Activated CD8-positive, alpha-beta T cell treated with anti-CD3 and anti-CD28 coated beads, Interleukin-2, amount 10 ng/mL, durations not matched to agents 7 days and 5 days (primary cell): ENCODE results near the gene DISP2. TPM values are rescaled to one million over a fixed set of nuclear protein-coding genes. Genes with fewer than 3 reads are reported as not detected.
A peak's percentile ranks its signal among the peaks of the same experiment; 100 is the strongest.

Source experiments
- ATAC-seq: fragments of 150-1000 bp; cut with Tn5 transposase; one replicate; pipeline ENCODE4 v1.10.0; 2021; ENCODE audit warnings: moderate library complexity
- CTCF ChIA-PET: fragments of 350-600 bp; sonication (Branson Sonifier 250); formaldehyde crosslinking; loops from one replicate; lab custom pipeline; 2021; ENCODE audit warnings: antibody characterized with exemption; lab: Charles Lee
- POLR2A ChIA-PET: fragments of 350-600 bp; sonication (Branson Sonifier 250); formaldehyde crosslinking; loops from one replicate; lab custom pipeline; 2021; ENCODE audit warnings: antibody characterized with exemption; lab: Charles Lee
- DNase-seq: peaks from one replicate; pipeline ENCODE4 v3.0.0-alpha.2; 2020
- H3K27ac Mint-ChIP-seq: one replicate; pipeline ENCODE4 v1.8.0; 2021; ENCODE audit warnings: mild to moderate bottlenecking, mixed read lengths
- H3K27me3 Mint-ChIP-seq: one replicate; pipeline ENCODE4 v1.8.0; 2021; ENCODE audit warnings: low read depth, mixed read lengths
- H3K36me3 Mint-ChIP-seq: one replicate; pipeline ENCODE4 v1.8.0; 2021; ENCODE audit warnings: low read depth, mixed read lengths
- H3K4me1 Mint-ChIP-seq: one replicate; pipeline ENCODE4 v1.8.0; 2021; ENCODE audit warnings: low read depth, mixed read lengths
- H3K4me3 Mint-ChIP-seq: one replicate; pipeline ENCODE4 v1.8.0; 2021; ENCODE audit warnings: mild to moderate bottlenecking, mixed read lengths
- H3K9me3 Mint-ChIP-seq: one replicate; pipeline ENCODE4 v1.8.0; 2022; ENCODE audit warnings: mixed read lengths; ENCODE audit not compliant: insufficient read depth
- total RNA-seq, 2 experiments: library from RNA; stranded (reverse); gene quantifications; one replicate each; pipeline ENCODE4 v1.2.3, GENCODE V29; 2021

The DISP2 gene
- total RNA-seq, 2 experiments from 2014 or later, result 0.82 to 2.6 TPM

- no peak for DNase-seq
- no peak overlapping the region for H3K4me3 Mint-ChIP-seq
- ChIA-PET CTCF (interaction anchor here (3.2 kb wide), 1 partner anchor 11 kb away, joined by 19 read pairs; no protein-coding TSS in a partner anchor), POLR2A (no interaction called here)
- peaks cover 5% of the 10 kb centered on the region for H3K4me1 Mint-ChIP-seq
- peaks cover 6% of the 10 kb centered on the region for H3K27me3 Mint-ChIP-seq
- no peaks in the 10 kb centered on the region for H3K36me3 Mint-ChIP-seq
- ATAC-seq, result no peak
- no peak overlapping the region for H3K27ac Mint-ChIP-seq
- no peaks in the 10 kb centered on the region for H3K9me3 Mint-ChIP-seq
Measured at GRCh38 chr15:40349163-40349562, 8.9 kb upstream of the DISP2 start.

DNA sequence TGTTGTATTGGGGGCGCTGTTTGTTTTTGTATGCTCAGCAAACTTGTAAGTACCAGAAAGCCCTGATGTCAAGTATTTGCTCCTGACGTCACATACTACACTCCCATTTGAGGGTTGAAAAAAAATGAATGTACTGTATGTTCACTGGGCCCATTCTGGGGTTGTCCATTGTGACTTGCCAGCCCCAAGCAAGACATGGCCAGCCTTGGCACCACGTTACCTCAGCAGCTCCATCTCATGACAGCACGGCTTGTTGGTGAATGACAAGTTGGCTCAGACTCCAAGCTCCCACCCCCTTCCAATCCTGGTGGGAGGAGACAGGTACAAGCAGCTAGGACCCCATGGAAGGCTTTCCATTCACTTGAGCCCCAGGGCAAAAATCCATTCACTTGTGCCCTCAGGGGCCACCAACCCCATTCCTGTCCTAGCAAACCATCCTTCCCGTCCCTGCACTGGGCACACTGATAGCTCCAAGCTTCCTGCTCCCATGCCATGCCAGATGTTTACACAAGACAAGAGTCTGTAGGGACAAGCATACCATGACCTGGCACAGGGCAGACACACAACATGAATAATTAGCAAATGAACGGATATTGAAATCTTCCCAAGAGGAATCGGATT is 5.6 kb upstream of the DISP2 start:
- ATAC-seq, result no peak
- H3K27me3 Mint-ChIP-seq, result peaks cover 11% of the 10 kb centered on the region
- CTCF ChIA-PET, result interaction anchor here (1.1 to 2.1 kb wide), 4 partner anchors 9 to 88 kb away, joined by 3 to 12 read pairs (median 8); partner anchors contain the start of genes BAHD1 and CCDC9B
- DNase-seq, result no peak
- POLR2A ChIA-PET, result no interaction called here
- H3K4me3 Mint-ChIP-seq, result no peak overlapping the region
- no peaks in the 10 kb centered on the region for H3K4me1 Mint-ChIP-seq
- no peaks in the 10 kb centered on the region for H3K9me3 Mint-ChIP-seq
- H3K27ac Mint-ChIP-seq, result no peak overlapping the region
- H3K36me3 Mint-ChIP-seq, result no peaks in the 10 kb centered on the region

GRCh38 chr15:40353697-40354096 is 4.3 kb upstream of the DISP2 start:
- Mint-ChIP-seq H3K36me3 (no peaks in the 10 kb centered on the region), H3K4me3 (no peak overlapping the region), H3K4me1 (peaks cover 5% of the 10 kb centered on the region), H3K27me3 (peaks cover 11% of the 10 kb centered on the region), H3K9me3 (no peaks in the 10 kb centered on the region), H3K27ac (no peak overlapping the region)
- ATAC-seq (no peak), DNase-seq (no peak)
- CTCF ChIA-PET, result interaction anchor here (0.8 to 5.6 kb wide), 4 partner anchors 9 to 28 kb away, joined by 4 to 32 read pairs (median 16); no protein-coding TSS in a partner anchor
- POLR2A ChIA-PET, result no interaction called here

- ChIA-PET POLR2A (no interaction called here), CTCF (interaction anchor here (0.9 to 5.6 kb wide), 5 partner anchors 10 to 68 kb away, joined by 3 to 32 read pairs (median 6); partner anchors contain the start of gene IVD)
- Mint-ChIP-seq H3K4me3 (no peak overlapping the region), H3K27me3 (peaks cover 11% of the 10 kb centered on the region), H3K4me1 (peaks cover 12% of the 10 kb centered on the region), H3K27ac (no peak overlapping the region), H3K36me3 (no peaks in the 10 kb centered on the region), H3K9me3 (no peaks in the 10 kb centered on the region)
- no peak for DNase-seq
- ATAC-seq, result no peak
Measured at GRCh38 chr15:40354408-40355171, 3.4 kb upstream of the DISP2 start.

GRCh38 chr15:40355976-40356585 is 1.9 kb upstream of the DISP2 start:
- ATAC-seq (no peak), DNase-seq (no peak)
- H3K27ac Mint-ChIP-seq, result no peak overlapping the region
- no peaks in the 10 kb centered on the region for H3K36me3 Mint-ChIP-seq
- peaks cover 12% of the 10 kb centered on the region for H3K4me1 Mint-ChIP-seq
- no peaks in the 10 kb centered on the region for H3K9me3 Mint-ChIP-seq
- H3K27me3 Mint-ChIP-seq, result peaks cover 11% of the 10 kb centered on the region
- CTCF ChIA-PET, result interaction anchor here (3.2 to 5.6 kb wide), 3 partner anchors 12 to 18 kb away, joined by 19 to 32 read pairs (median 27); no protein-coding TSS in a partner anchor
- no peak overlapping the region for H3K4me3 Mint-ChIP-seq
- POLR2A ChIA-PET, result no interaction called here

- no peaks in the 10 kb centered on the region for H3K36me3 Mint-ChIP-seq
- H3K4me1 Mint-ChIP-seq, result peaks cover 12% of the 10 kb centered on the region
- CTCF ChIA-PET, result interaction anchor here (0.8 to 5.6 kb wide), 9 partner anchors 11 to 538 kb away, joined by 3 to 32 read pairs (median 3); no protein-coding TSS in a partner anchor
- no peaks in the 10 kb centered on the region for H3K9me3 Mint-ChIP-seq
- no peak for ATAC-seq
- H3K27me3 Mint-ChIP-seq, result peaks cover 11% of the 10 kb centered on the region
- no peak overlapping the region for H3K27ac Mint-ChIP-seq
- POLR2A ChIA-PET, result interaction anchor here (0.6 to 1.4 kb wide), 2 partner anchors 9 to 28 kb away, joined by 3 to 4 read pairs; no protein-coding TSS in a partner anchor
- DNase-seq, result no peak
- peak overlapping the region; percentile 75 for H3K4me3 Mint-ChIP-seq
Measured at GRCh38 chr15:40357246-40357645, 773 bp upstream of the DISP2 start.

DNA sequence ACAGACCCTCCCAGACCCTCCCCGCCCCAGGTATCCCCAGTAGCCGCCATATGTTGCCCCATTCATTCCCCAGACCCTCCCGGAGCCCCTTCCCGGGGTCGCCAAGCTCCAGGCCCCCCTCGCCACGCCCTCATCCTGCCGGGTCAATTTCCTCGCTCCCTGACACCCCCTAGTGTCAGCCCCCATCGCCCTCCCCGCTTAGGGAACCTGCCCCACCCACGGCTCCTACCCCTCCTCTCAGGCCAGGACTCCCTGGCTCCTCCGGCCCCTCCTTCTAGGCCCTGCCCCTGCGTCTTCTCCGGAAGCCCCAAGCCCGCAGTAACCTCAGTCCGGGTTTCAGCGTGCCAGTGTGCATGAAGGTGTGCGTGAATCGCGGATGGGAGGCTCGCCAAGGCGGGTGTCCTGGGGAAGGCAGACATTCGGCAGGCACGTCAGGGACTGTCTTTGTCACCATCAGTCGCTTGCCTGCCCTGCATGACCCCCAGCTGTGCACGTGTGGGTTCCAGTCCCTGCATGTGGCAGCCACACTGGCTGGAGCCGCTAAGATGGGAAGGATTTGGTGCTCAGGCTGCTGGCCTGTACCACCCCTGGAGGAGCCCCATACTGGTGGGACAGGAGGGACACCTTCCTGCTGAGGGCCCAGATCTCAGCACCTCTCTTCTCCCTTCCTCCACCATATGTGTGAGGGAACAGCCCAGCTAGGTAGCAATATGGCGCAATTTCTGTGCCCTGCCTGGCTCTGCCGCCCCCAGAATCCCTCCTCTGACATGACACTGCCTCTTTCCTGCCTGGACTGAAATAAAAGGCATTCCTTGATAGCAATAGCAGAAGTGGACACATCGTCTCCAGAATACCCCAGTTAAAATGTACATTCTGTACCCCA is 693 bp downstream of the DISP2 start:
- peak; percentile 58 for DNase-seq
- no peak overlapping the region for H3K27ac Mint-ChIP-seq
- peaks cover 9% of the 10 kb centered on the region for H3K27me3 Mint-ChIP-seq
- ChIA-PET POLR2A (no interaction called here), CTCF (interaction anchor here (1.2 to 5.6 kb wide), 4 partner anchors 10 to 51 kb away, joined by 3 to 27 read pairs (median 11); partner anchors contain the start of gene PLCB2)
- H3K4me3 Mint-ChIP-seq, result peak overlapping the region; percentile 78
- H3K4me1 Mint-ChIP-seq, result peaks cover 12% of the 10 kb centered on the region
- H3K9me3 Mint-ChIP-seq, result no peaks in the 10 kb centered on the region
- peak; percentile 52 for ATAC-seq
- no peaks in the 10 kb centered on the region for H3K36me3 Mint-ChIP-seq

GRCh38 chr15:40360015-40360414 is 2.0 kb downstream of the DISP2 start:
- peaks cover 5% of the 10 kb centered on the region for H3K27me3 Mint-ChIP-seq
- ATAC-seq (no peak), DNase-seq (no peak)
- H3K27ac Mint-ChIP-seq, result no peak overlapping the region
- POLR2A ChIA-PET, result no interaction called here
- peaks cover 12% of the 10 kb centered on the region for H3K4me1 Mint-ChIP-seq
- CTCF ChIA-PET, result interaction anchor here (1.0 kb wide), 1 partner anchor 15 kb away, joined by 3 read pairs; no protein-coding TSS in a partner anchor
- H3K36me3 Mint-ChIP-seq, result no peaks in the 10 kb centered on the region
- H3K4me3 Mint-ChIP-seq, result no peak overlapping the region
- no peaks in the 10 kb centered on the region for H3K9me3 Mint-ChIP-seq

- ATAC-seq, result no peak
- Mint-ChIP-seq H3K4me3 (no peak overlapping the region), H3K27me3 (peaks cover 3% of the 10 kb centered on the region), H3K4me1 (peaks cover 26% of the 10 kb centered on the region), H3K9me3 (no peaks in the 10 kb centered on the region), H3K36me3 (no peaks in the 10 kb centered on the region), H3K27ac (no peak overlapping the region)
- ChIA-PET CTCF (interaction anchor here (1.0 kb wide), 1 partner anchor 17 kb away, joined by 4 read pairs; no protein-coding TSS in a partner anchor), POLR2A (no interaction called here)
- DNase-seq, result no peak
Measured at GRCh38 chr15:40361640-40362039, 3.6 kb downstream of the DISP2 start.

GRCh38 chr15:40363611-40364010 is 5.6 kb downstream of the DISP2 start:
- ATAC-seq (no peak), DNase-seq (no peak)
- Mint-ChIP-seq H3K36me3 (no peaks in the 10 kb centered on the region), H3K4me1 (peaks cover 36% of the 10 kb centered on the region), H3K4me3 (no peak overlapping the region), H3K27ac (no peak overlapping the region), H3K9me3 (no peaks in the 10 kb centered on the region), H3K27me3 (no peaks in the 10 kb centered on the region)
- ChIA-PET POLR2A (no interaction called here), CTCF (interaction anchor here (7.1 kb wide), 1 partner anchor 20 kb away, joined by 51 read pairs; the partner anchor contains the start of gene CCDC9B)
